ACHN (cell line): ENCODE measurements around the gene SLC16A7.
"Not testable (repeated sequence)": the region's sequence is repeated elsewhere in the genome, so short reads cannot be mapped to it uniquely, and the experiment has no call there.

ENCODE experiments used
- DNase-seq: peaks from one replicate; pipeline ENCODE4 v3.0.0-alpha.2; 2015
- in situ Hi-C: cut with HindIII; loops from 2 replicates; pipeline ENCODE4 v1.10.0; 2017; ENCODE audit warnings: low sequenced_read_pairs, low pct_ligation_motif_present, low pct_unique_long_range_greater_than_20kb

The SLC16A7 gene, protein sequence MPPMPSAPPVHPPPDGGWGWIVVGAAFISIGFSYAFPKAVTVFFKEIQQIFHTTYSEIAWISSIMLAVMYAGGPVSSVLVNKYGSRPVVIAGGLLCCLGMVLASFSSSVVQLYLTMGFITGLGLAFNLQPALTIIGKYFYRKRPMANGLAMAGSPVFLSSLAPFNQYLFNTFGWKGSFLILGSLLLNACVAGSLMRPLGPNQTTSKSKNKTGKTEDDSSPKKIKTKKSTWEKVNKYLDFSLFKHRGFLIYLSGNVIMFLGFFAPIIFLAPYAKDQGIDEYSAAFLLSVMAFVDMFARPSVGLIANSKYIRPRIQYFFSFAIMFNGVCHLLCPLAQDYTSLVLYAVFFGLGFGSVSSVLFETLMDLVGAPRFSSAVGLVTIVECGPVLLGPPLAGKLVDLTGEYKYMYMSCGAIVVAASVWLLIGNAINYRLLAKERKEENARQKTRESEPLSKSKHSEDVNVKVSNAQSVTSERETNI

DNA sequence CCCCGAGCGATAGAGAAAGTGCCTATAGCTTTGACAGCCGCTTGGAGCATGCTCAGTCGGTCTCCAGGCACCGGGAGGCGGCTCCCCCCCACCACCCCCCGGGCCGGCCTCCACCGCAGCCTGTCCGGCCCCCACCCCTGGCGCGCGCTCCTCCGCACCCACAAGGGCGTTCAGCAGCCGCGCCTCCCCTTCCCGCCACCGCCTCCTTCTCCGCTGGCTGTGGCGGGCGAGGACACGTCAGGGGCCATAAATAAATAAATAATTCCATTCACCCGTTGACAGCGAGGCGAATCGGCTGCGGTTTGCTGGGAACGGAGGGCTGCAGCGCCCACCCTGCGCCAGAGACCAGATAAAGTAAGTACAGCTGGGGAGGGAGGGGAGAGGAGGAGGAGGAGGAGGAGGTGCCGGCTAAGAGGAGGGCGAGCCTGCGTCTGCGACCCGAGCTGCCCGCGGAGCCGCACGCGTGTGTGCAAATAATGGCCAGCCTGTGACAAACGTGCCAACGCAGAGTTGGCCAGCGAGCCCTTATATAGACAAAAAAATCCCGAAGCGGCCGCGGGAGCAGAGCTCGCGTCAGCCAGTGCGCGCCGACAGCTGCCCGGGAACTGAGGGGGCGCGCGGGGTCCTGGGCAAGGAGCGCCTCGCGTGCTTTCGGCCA, at the start of gene SLC16A7:
SLC16A7 (plus strand) TSS at position 147 of the 658 bp plus-strand sequence. CDS start 108,773 bp downstream, outside the sequence.
- peak; percentile 92 for DNase-seq
- in situ Hi-C loops = no loop called here

DNA sequence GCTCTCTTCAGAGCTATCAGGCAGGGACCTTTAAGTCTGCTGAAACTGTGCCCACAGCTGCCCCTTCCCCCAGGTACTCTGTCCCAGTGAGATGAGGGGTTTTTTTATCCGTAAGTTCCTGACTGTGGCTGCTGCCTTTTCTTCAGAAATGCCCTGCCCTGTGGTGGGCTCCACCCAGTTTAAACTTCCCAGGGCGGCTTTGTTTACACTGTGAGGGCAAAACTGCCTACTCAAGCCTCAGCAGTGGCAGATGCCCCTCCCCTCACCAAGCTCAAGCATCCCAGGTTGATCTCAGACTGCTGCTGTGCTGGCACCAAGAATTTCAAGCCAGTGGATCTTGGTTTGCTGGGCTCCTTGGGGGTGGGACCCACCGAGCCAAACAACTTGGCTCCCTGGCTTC, 46.9 kb upstream of the SLC16A7 start:
- no peak for DNase-seq
- in situ Hi-C loops = no loop called here

GRCh38 chr12:59559696-59560095, 36.1 kb upstream of the SLC16A7 start:
- DNase-seq = no peak
- in situ Hi-C loops = no loop called here

GRCh38 chr12:59570145-59570544, 25.7 kb upstream of the SLC16A7 start:
- in situ Hi-C loops = no loop called here
- DNase-seq = peak; percentile 20

- in situ Hi-C loops = no loop called here
- no peak for DNase-seq
Measured at GRCh38 chr12:59574406-59574805, 21.4 kb upstream of the SLC16A7 start.

DNA sequence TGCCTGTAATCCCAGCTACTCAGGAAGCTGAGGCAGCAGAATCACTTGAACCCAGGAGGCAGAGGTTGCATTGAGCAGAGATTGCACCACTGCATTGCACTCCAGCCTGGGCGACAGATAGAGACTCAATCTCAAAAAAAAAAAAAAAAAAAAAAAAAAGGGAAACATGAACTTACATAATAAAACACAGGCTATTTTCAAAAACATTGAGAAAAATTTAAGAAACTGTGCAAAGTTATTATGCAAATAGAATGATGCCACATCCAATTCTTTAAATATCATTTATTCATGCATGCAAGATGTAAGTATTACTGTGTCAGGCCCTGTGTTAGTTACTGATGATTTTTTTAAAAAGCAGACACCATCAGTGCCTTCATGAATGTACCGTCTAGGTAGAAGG, 20.0 kb upstream of the SLC16A7 start:
- no peak for DNase-seq

GRCh38 chr12:59578254-59578653, 17.6 kb upstream of the SLC16A7 start:
- in situ Hi-C loops = no loop called here
- DNase-seq = no peak

More for the DNA sequence above, 20.0 kb upstream of the SLC16A7 start:
- in situ Hi-C loops = no loop called here

DNA sequence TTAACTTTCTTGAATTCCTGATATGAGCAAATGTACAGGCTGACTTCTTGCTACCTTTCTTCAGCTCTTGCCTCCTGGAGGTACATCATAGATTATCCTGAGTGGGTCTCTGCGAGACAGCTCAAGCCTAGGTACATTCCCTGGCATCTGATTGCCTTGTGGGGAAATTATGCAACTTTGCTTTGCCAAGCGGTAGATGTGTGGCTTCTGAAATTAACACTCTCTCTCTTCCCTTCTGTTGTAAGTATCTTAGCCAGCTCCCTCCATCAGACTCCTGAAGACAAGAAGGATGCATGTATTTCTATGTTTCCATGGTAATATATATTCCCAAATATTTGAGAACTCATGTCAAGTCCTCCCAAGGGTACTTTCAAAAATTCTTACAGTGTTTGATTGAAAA, 16.2 kb upstream of the SLC16A7 start:
- in situ Hi-C loops = no loop called here
- no peak for DNase-seq

GRCh38 chr12:59580050-59580449, 15.8 kb upstream of the SLC16A7 start:
- no peak for DNase-seq
- in situ Hi-C loops = no loop called here

GRCh38 chr12:59583003-59583712, 12.7 kb upstream of the SLC16A7 start:
- DNase-seq = no peak
- in situ Hi-C loops = no loop called here

GRCh38 chr12:59587710-59588109, 8.1 kb upstream of the SLC16A7 start:
- in situ Hi-C loops = no loop called here
- DNase-seq = no peak

DNA sequence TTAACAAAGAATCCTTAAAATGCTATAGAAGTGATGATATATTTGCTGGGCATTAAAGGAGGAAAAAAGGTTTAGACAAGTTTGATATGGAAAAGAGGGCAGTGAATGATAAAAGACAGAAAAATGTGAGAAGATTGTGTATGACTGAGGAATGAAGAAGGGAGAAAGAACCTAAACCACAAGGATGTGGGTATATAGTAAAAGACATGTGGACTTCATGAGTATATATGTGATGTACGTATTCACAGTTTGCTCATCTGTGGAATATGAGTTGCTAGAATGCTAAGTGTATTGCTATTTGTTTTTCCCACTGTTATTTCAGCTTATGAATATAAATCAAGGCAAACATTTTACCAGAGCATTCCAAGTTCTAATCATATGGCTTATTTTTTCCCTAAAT, 2.1 kb upstream of the SLC16A7 start:
- no peak for DNase-seq
- in situ Hi-C loops = no loop called here

DNA sequence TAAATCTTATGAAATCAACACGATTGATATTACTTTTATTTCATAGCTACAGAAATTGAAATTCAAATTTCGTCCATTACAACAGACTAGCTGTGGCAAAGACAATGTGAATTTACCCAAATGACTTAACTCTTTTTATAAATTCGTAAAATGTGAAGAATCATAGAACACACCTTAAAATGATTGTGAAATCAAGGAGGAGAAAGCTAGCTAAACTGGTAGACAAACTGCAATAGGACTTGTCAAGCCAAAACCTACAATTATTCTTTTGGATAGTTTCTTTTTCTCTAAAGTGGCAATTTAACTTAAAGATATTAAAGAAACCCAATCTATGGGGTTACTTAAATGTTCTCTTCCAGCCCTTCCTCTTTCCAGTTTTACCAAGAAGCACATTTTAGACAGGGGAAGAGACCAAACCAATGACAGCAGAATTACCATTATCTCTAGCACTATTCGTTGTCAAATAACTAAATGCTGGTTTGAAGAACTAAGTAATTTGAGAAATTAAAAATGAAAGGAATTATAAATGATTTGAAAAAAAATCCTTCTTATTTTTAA, 807 bp upstream of the SLC16A7 start:
- in situ Hi-C loops = no loop called here
- DNase-seq = no peak

- in situ Hi-C loops = no loop called here
- no peak for DNase-seq
Measured at GRCh38 chr12:59595565-59595882, 305 bp upstream of the SLC16A7 start.

DNA sequence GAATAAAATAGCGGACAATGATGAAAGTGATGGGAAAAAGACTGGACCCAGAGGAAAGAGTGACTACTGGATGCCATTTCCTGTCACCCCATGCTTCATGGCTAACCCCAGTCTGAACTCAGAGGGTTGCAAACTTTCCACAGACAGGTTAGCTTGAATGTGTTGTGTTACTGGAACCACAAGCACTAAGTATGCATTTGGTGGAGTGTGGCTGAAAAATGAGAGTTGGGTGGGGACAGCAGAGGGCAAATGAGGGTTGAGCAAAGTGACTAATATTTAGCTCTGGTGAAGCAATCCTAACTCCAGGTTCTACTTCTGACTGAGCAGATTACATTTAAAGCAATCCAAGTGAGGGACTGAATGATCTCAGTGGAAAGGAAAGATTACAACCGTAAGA, 1.6 kb downstream of the SLC16A7 start:
- in situ Hi-C loops = no loop called here
- peak; percentile 86 for DNase-seq

DNA sequence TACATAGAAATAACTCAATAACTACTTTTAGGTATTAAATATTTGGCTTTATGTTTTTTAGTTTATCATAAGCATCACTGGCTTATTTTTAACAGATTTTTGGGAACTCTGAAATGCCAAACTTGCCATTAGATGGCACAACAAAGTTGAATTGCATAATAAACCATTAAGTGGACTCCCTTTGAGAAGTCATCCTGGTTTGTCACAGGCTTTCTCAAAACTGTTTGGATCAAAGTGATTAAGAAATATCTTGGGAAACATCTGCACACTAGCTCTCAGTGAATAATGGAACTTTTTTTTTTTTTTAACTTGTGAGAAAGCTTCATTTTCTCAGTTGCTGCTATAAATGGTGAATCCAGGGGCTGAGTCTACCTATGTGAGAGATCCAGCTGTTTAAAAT, 4.3 kb downstream of the SLC16A7 start:
- no peak for DNase-seq
- in situ Hi-C loops = no loop called here

GRCh38 chr12:59603754-59604153, 7.9 kb downstream of the SLC16A7 start:
- no peak for DNase-seq
- in situ Hi-C loops = no loop called here

GRCh38 chr12:59612823-59613434, 17.1 kb downstream of the SLC16A7 start:
- in situ Hi-C loops, DNase-seq: not testable (repeated sequence)
